ENCODE results near the gene APOO. TPM values are rescaled to one million over a fixed set of nuclear protein-coding genes. Genes with fewer than 3 reads are reported as not detected.

The APOO gene
- total and polyA plus RNA-seq, 2 of the 13 experiments (the other 11 are each of a cell fraction or from before 2014, with no cell fraction given): 9.7 to 22.1 TPM

DNA sequence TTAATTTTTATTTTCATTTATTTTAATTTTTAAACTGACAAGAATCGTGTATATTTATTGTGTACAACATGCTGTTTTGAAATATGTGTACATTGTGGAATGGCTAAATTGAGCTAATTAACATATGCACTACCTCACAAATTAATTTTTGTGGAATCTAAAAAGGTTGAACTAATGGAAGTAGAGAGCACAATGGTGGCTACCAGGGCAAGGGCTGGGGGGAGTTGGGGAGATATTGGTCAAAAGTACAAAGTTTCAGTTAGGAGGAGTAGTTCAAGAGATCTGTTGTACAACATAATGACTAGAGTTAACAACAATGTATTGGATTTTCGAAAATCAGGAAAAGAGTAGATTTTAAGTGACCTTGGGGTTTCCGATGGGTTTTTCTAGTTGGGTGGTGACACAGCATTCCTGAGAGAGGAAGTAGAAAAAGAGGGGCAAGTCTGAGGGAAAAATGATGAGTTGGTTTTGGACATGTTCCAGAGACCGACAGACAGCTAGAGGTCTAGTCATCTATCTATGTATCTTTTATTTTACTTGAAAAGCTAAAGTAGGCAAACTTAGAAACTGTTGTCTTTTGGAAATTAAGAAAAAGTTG lies 23.2 kb downstream of the APOO start (continued):
- TF ChIP-seq, protein P1, sequence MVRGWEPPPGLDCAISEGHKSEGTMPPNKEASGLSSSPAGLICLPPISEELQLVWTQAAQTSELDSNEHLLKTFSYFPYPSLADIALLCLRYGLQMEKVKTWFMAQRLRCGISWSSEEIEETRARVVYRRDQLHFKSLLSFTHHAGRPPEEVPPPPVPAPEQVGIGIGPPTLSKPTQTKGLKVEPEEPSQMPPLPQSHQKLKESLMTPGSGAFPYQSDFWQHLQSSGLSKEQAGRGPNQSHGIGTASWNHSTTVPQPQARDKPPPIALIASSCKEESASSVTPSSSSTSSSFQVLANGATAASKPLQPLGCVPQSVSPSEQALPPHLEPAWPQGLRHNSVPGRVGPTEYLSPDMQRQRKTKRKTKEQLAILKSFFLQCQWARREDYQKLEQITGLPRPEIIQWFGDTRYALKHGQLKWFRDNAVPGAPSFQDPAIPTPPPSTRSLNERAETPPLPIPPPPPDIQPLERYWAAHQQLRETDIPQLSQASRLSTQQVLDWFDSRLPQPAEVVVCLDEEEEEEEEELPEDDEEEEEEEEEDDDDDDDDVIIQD (CRISPR knock-in tag; IDR thresholded peaks at IDR 0.05; ENCODE audit: low read depth): peak; percentile 55; the same call in 1 of the 2 replicates
- TF ChIP-seq ZNF451 (CRISPR knock-in tag; IDR thresholded peaks at IDR 0.05): no peak

DNA sequence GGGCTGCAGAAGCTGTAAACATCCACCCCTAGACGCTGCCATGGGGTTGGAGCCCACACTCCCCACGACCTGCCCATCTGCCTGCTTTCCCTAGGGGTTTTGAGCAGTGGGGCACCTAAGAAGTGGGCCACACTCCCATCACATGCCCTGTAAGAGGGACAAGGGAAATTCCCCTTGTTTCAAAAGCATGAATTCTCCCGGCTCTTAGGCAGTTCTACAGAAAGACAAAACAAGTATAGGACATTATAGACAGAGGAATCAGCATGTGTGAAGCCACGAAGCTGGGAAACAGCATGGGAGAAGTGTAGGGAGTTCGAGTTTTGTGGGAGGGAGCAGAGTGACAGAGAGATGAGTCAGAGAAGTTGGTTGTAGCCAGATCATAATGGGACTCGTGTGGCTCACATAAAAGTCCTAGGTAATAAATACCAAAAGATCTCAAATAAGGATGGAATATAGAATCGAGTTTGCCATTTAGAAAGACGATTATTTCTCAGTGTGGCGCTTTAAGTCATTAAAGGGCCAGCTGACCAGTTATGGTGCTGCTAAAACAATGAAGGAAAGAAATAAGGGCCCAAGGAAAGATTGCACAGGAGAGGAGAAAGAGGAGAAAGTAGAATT lies 23.9 kb downstream of the APOO start:
- Histone ChIP-seq H3K9ac (ENCODE audit: insufficient read depth, low read depth, low read length) (no peak overlapping the region), H3K36me3 (replicated peaks in 1 of 2; ENCODE audit: control insufficient read depth in 1 of 2, insufficient read depth in 2 of 2, low read length in 2 of 2) (no peaks in the 10 kb centered on the region), H3K4me3 (replicated peaks in 1 of 3; ENCODE audit: insufficient read depth in 1 of 3, low read depth in 2 of 3, low read length in 3 of 3) (no peak overlapping the region), H2AFZ (ENCODE audit: low read length) (peak overlapping the region; percentile 42), H3K9me3 (ENCODE audit: low read length) (no peaks in the 10 kb centered on the region), H3K27ac (ENCODE audit: extremely low read length, insufficient read depth, low read length) (peak overlapping the region; percentile 57), H3K27me3 (ENCODE audit: control insufficient read depth in 1 of 2, insufficient read depth in 2 of 2, low read length in 2 of 2) (no peaks in the 10 kb centered on the region), H3K4me1 (ENCODE audit: insufficient read depth, low read length) (peaks cover 39% of the 10 kb centered on the region), H4K20me1 (ENCODE audit: insufficient read depth, low read length) (no peaks in the 10 kb centered on the region), H3K79me2 (ENCODE audit: insufficient read depth, low read length) (no peaks in the 10 kb centered on the region), H3K4me2 (ENCODE audit: low read depth, low read length) (no peak overlapping the region; the same call in 1 of the 2 replicates)
- CTCF ChIA-PET (ENCODE audit: low intra/inter-chr PET ratio, low total read pairs): no interaction called here
- in situ Hi-C loops (cut with HindIII; ENCODE audit: extremely low pct_ligation_motif_present, low pct_unique_long_range_greater_than_20kb): no loop called here
- WGBS (ENCODE audit: low lambda C conversion rate): 36% methylated on average over 7 of the region's 9 CpGs
- TF ChIP-seq FOSL2 (CRISPR knock-in tag; IDR thresholded peaks at IDR 0.05) (peak; percentile 63), SYNCRIP (IDR thresholded peaks at IDR 0.05; ENCODE audit: insufficient read depth, low read depth, low read length) (no peak), ZNF558 (CRISPR knock-in tag; IDR thresholded peaks at IDR 0.05; ENCODE audit: borderline replicate concordance) (no peak), ADNP (CRISPR knock-in tag; IDR thresholded peaks at IDR 0.05) (no peak), GLI4 (CRISPR knock-in tag; IDR thresholded peaks at IDR 0.05; ENCODE audit: borderline replicate concordance) (no peak), ZNF776 (CRISPR knock-in tag; IDR thresholded peaks at IDR 0.05) (no peak)
- TF ChIP-seq, protein P2, sequence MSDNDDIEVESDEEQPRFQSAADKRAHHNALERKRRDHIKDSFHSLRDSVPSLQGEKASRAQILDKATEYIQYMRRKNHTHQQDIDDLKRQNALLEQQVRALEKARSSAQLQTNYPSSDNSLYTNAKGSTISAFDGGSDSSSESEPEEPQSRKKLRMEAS (IDR thresholded peaks at IDR 0.05): 0 out of 2 replicates have a peak, but pooled peaks have one; percentile 26
- TF ChIP-seq, protein P3, sequence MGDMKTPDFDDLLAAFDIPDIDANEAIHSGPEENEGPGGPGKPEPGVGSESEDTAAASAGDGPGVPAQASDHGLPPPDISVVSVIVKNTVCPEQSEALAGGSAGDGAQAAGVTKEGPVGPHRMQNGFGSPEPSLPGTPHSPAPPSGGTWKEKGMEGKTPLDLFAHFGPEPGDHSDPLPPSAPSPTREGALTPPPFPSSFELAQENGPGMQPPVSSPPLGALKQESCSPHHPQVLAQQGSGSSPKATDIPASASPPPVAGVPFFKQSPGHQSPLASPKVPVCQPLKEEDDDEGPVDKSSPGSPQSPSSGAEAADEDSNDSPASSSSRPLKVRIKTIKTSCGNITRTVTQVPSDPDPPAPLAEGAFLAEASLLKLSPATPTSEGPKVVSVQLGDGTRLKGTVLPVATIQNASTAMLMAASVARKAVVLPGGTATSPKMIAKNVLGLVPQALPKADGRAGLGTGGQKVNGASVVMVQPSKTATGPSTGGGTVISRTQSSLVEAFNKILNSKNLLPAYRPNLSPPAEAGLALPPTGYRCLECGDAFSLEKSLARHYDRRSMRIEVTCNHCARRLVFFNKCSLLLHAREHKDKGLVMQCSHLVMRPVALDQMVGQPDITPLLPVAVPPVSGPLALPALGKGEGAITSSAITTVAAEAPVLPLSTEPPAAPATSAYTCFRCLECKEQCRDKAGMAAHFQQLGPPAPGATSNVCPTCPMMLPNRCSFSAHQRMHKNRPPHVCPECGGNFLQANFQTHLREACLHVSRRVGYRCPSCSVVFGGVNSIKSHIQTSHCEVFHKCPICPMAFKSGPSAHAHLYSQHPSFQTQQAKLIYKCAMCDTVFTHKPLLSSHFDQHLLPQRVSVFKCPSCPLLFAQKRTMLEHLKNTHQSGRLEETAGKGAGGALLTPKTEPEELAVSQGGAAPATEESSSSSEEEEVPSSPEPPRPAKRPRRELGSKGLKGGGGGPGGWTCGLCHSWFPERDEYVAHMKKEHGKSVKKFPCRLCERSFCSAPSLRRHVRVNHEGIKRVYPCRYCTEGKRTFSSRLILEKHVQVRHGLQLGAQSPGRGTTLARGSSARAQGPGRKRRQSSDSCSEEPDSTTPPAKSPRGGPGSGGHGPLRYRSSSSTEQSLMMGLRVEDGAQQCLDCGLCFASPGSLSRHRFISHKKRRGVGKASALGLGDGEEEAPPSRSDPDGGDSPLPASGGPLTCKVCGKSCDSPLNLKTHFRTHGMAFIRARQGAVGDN (CRISPR knock-in tag; IDR thresholded peaks at IDR 0.05): peak; percentile 12; the same call in 1 of the 2 replicates
- no TSS peak for BruUV-seq (replicated peaks)
- peak; percentile 31 for DNase-seq (ENCODE audit: low spot score)
- ATAC-seq: peak; percentile 60
- POLR2A ChIA-PET: interaction anchor here (1.2 to 2.7 kb wide), 2 partner anchors 17 to 101 kb away, joined by 4 to 6 read pairs; partner anchors contain the start of gene SAT1
- FAIRE-seq: no peak
- intact Hi-C loops (cut with micrococcal nuclease; ENCODE audit: unreplicated experiment): no loop called here
